Measurements from ENCODE around the gene GABPB2.

GRCh38 chr1:151055581-151055980, 15.0 kb upstream of the GABPB2 start:
- no peak for TF ChIP-seq CTCF (IDR thresholded peaks at IDR 0.05)
- no peak for TF ChIP-seq POLR2AphosphoS5 (IDR thresholded peaks at IDR 0.05; ENCODE audit: low read depth, low read length)

Data from Panc1 (cell line).